ENCODE measurements around the gene MED13L.

The MED13L gene

GRCh38 chr12:116249938-116250337 lies 27.6 kb downstream of the MED13L start:
- TF ChIP-seq OSR1 (CRISPR knock-in tag; IDR thresholded peaks at IDR 0.05) (no peak), CSDC2 (CRISPR knock-in tag; IDR thresholded peaks at IDR 0.05) (no peak), SNAI2 (CRISPR knock-in tag; IDR thresholded peaks at IDR 0.05) (no peak), ZNF70 (CRISPR knock-in tag; IDR thresholded peaks at IDR 0.05) (no peak), RARB (CRISPR knock-in tag; IDR thresholded peaks at IDR 0.05) (no peak), POU6F1 (CRISPR knock-in tag; IDR thresholded peaks at IDR 0.05; ENCODE audit: borderline replicate concordance, low read depth) (no peak), ARNTL (CRISPR knock-in tag; IDR thresholded peaks at IDR 0.05; ENCODE audit: borderline replicate concordance, low read depth) (no peak), ZFP30 (CRISPR knock-in tag; IDR thresholded peaks at IDR 0.05) (no peak), ISL1 (CRISPR knock-in tag; IDR thresholded peaks at IDR 0.05) (no peak)
- TF ChIP-seq, protein P1, sequence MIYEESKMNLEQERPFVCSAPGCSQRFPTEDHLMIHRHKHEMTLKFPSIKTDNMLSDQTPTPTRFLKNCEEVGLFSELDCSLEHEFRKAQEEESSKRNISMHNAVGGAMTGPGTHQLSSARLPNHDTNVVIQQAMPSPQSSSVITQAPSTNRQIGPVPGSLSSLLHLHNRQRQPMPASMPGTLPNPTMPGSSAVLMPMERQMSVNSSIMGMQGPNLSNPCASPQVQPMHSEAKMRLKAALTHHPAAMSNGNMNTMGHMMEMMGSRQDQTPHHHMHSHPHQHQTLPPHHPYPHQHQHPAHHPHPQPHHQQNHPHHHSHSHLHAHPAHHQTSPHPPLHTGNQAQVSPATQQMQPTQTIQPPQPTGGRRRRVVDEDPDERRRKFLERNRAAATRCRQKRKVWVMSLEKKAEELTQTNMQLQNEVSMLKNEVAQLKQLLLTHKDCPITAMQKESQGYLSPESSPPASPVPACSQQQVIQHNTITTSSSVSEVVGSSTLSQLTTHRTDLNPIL (CRISPR knock-in tag; IDR thresholded peaks at IDR 0.05; ENCODE audit: low read depth): no peak
- TF ChIP-seq, protein P2, sequence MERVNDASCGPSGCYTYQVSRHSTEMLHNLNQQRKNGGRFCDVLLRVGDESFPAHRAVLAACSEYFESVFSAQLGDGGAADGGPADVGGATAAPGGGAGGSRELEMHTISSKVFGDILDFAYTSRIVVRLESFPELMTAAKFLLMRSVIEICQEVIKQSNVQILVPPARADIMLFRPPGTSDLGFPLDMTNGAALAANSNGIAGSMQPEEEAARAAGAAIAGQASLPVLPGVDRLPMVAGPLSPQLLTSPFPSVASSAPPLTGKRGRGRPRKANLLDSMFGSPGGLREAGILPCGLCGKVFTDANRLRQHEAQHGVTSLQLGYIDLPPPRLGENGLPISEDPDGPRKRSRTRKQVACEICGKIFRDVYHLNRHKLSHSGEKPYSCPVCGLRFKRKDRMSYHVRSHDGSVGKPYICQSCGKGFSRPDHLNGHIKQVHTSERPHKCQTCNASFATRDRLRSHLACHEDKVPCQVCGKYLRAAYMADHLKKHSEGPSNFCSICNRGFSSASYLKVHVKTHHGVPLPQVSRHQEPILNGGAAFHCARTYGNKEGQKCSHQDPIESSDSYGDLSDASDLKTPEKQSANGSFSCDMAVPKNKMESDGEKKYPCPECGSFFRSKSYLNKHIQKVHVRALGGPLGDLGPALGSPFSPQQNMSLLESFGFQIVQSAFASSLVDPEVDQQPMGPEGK (CRISPR knock-in tag; IDR thresholded peaks at IDR 0.05; ENCODE audit: borderline replicate concordance): no peak
- no peak for ATAC-seq

DNA sequence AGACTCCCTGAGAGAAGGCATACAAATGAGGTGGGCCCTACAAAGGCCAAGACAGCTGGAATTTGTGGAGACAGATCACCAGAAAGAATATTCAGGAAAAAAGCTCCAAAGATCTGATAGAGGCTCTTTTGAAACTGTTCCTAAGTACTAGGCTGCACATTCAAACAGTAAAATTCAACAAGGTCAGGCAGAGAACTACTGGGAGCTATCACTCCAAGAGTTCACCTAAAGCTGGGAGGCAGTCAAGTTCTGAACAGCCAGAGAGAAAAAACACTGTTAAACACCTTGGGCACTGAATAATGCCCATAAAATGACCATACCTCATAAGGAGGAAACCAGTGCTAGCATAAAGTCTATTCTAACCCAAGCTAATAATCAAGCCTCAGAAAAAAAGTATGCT lies 28.6 kb downstream of the MED13L start:
- ATAC-seq: no peak
- TF ChIP-seq ZNF565 (CRISPR knock-in tag; conservative IDR thresholded peaks at IDR 0.05; ENCODE audit: low read depth): no peak
- no peak for TF ChIP-seq ZC3H10 (CRISPR knock-in tag; IDR thresholded peaks at IDR 0.05)
- TF ChIP-seq TCF4 (CRISPR knock-in tag; IDR thresholded peaks at IDR 0.05; ENCODE audit: borderline replicate concordance): no peak
- TF ChIP-seq TSHZ2 (CRISPR knock-in tag; IDR thresholded peaks at IDR 0.05): no peak
- TF ChIP-seq CSDC2 (CRISPR knock-in tag; IDR thresholded peaks at IDR 0.05): no peak
- TF ChIP-seq RARB (CRISPR knock-in tag; IDR thresholded peaks at IDR 0.05): no peak
- TF ChIP-seq, protein P1 (CRISPR knock-in tag; IDR thresholded peaks at IDR 0.05; ENCODE audit: low read depth): no peak
- no peak for TF ChIP-seq ZFP30 (CRISPR knock-in tag; IDR thresholded peaks at IDR 0.05)
- TF ChIP-seq PPARA (CRISPR knock-in tag; IDR thresholded peaks at IDR 0.05; ENCODE audit: borderline replicate concordance): no peak
- TF ChIP-seq SNAI2 (CRISPR knock-in tag; IDR thresholded peaks at IDR 0.05): no peak
- no peak for TF ChIP-seq ZNF8 (CRISPR knock-in tag; IDR thresholded peaks at IDR 0.05)
- no peak for TF ChIP-seq GLIS3 (CRISPR knock-in tag; IDR thresholded peaks at IDR 0.05)
- TF ChIP-seq ZNF70 (CRISPR knock-in tag; IDR thresholded peaks at IDR 0.05): no peak
- TF ChIP-seq TOX (CRISPR knock-in tag; IDR thresholded peaks at IDR 0.05; ENCODE audit: borderline replicate concordance): no peak
- no peak for TF ChIP-seq ARNTL (CRISPR knock-in tag; IDR thresholded peaks at IDR 0.05; ENCODE audit: borderline replicate concordance, low read depth)
- TF ChIP-seq POU6F1 (CRISPR knock-in tag; IDR thresholded peaks at IDR 0.05; ENCODE audit: borderline replicate concordance, low read depth): no peak
- no peak for TF ChIP-seq ISL1 (CRISPR knock-in tag; IDR thresholded peaks at IDR 0.05)
- TF ChIP-seq CSRNP3 (CRISPR knock-in tag; IDR thresholded peaks at IDR 0.05): no peak
